ELF-1 (cell line): ENCODE data around the gene ARHGDIA.
A peak's percentile ranks its signal among the peaks of the same experiment; 100 is the strongest.
"Not testable (repeated sequence)": the region's sequence is repeated elsewhere in the genome, so short reads cannot be mapped to it uniquely, and the experiment has no call there.

ENCODE experiments used
- DNase-seq: peaks from one replicate; pipeline ENCODE4 v3.0.0-alpha.2; 2016; ENCODE audit warnings: low read depth, low spot score

Gene ARHGDIA

GRCh38 chr17:81844327-81844851 lies 26.7 kb downstream of the ARHGDIA start:
- no peak for DNase-seq

GRCh38 chr17:81843713-81844326 lies 27.3 kb downstream of the ARHGDIA start:
- no peak for DNase-seq

GRCh38 chr17:81842725-81843504 lies 28.2 kb downstream of the ARHGDIA start:
- DNase-seq: no peak

GRCh38 chr17:81842378-81842724 lies 28.8 kb downstream of the ARHGDIA start:
- DNase-seq: no peak

- no peak for DNase-seq
These were observed 29.3 kb downstream of the ARHGDIA start for GRCh38 chr17:81841866-81842265.

- DNase-seq: peak; percentile 77
These were observed 30.0 kb downstream of the ARHGDIA start for GRCh38 chr17:81840826-81841778.

- DNase-seq: not testable (repeated sequence)
These were observed 31.1 kb downstream of the ARHGDIA start for GRCh38 chr17:81840059-81840458.

GRCh38 chr17:81839301-81839700 lies 31.8 kb downstream of the ARHGDIA start:
- DNase-seq: no peak

GRCh38 chr17:81838753-81839255 lies 32.3 kb downstream of the ARHGDIA start:
- peak; percentile 91 for DNase-seq

GRCh38 chr17:81837641-81838040 lies 33.5 kb downstream of the ARHGDIA start:
- no peak for DNase-seq

- DNase-seq: no peak
These were observed 36.3 kb downstream of the ARHGDIA start, which contains the start of gene PPP1R27 for GRCh38 chr17:81834831-81835267. PPP1R27 (minus strand) TSS chr17:81835050; CDS start chr17:81834953, 97 bp downstream.

- DNase-seq: no peak
These were observed 37.0 kb downstream of the ARHGDIA start for GRCh38 chr17:81833921-81834830.

GRCh38 chr17:81833160-81833920 lies 37.8 kb downstream of the ARHGDIA start, which contains the start of gene MCRIP1:
MCRIP1 (minus strand) TSS chr17:81833291; CDS start chr17:81824506, 8,785 bp downstream.
- peak; percentile 92 for DNase-seq

GRCh38 chr17:81832608-81833159 lies 38.5 kb downstream of the ARHGDIA start:
- DNase-seq: no peak

GRCh38 chr17:81831957-81832607 lies 39.1 kb downstream of the ARHGDIA start:
- no peak for DNase-seq

- no peak for DNase-seq
These were observed 39.6 kb downstream of the ARHGDIA start for GRCh38 chr17:81831563-81831956.

- DNase-seq: no peak
These were observed 41.3 kb downstream of the ARHGDIA start for GRCh38 chr17:81829858-81830257.

GRCh38 chr17:81828656-81829055 lies 42.5 kb downstream of the ARHGDIA start:
- DNase-seq: no peak
